Erythroblast (primary cell): Measurements from ENCODE around the gene CCL18.
"Not testable (repeated sequence)": the region's sequence is repeated elsewhere in the genome, so short reads cannot be mapped to it uniquely, and the experiment has no call there.

Source experiments
- GATA1 ChIP-seq: IDR thresholded peaks from 2 replicates; pipeline ENCODE4 v1.6.1; 2011; ENCODE audit warnings: low read depth, mild to moderate bottlenecking, control low read depth, low read length, moderate library complexity
- POLR2A ChIP-seq: IDR thresholded peaks from 2 replicates; pipeline ENCODE4 v1.6.1; 2011; ENCODE audit warnings: mild to moderate bottlenecking, low read length

- TF ChIP-seq POLR2A, GATA1: not testable (repeated sequence)
These were observed 51.0 kb downstream of the CCL18 start for GRCh38 chr17:36114971-36115648.
